Measurements from ENCODE around the gene IMMP2L. TPM values are rescaled to one million over a fixed set of nuclear protein-coding genes. Genes with fewer than 3 reads are reported as not detected.
"Not testable (repeated sequence)": the region's sequence is repeated elsewhere in the genome, so short reads cannot be mapped to it uniquely, and the experiment has no call there.

IMMP2L gene
- polyA plus RNA-seq (ENCODE audit: insufficient read length in 4 of 4), result 10 to 100 TPM; 42.7 to 49.8 (median 45.0) TPM

- peak; percentile 73 to 83 (median 78) for DNase-seq (ENCODE audit: low read depth in 4 of 4, low spot score in 3 of 4)
Observed at GRCh38 chr7:111561904-111562732, at the start of gene IMMP2L. Gene IMMP2L, minus strand, starts transcription at chr7:111562492.

DNA sequence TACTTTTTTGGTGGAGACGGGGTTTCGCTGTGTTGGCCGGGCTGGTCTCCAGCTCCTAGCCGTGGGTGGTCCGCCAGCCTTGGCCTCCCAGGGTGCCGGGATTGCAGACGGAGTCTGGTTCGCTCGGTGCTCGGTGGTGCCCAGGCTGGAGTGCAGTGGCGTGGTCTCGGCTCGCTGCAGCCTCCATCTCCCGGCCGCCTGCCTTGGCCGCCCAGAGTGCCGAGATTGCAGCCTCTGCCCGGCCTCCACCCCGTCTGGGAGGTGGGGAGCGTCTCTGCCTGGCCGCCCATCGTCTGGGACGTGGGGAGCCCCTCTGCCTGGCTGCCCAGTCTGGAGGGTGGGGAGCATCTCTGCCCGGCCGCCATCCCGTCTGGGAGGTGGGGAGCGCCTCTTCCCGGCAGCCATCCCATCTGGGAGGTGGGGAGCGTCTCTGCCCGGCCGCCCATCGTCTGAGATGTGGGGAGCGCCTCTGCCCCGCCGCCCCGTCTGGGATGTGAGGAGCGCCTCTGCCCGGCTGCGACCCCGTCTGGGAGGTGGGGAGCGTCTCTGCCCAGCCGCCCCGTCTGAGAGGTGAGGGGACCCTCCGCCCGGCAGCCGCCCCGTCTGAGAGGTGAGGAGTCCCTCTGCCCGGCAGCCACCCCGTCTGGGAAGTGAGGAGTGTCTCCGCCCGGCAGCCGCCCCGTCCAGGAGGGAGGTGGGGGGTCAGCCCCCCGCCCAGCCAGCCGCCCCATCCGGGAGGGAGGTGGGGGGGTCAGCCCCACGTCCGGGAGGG is 47.4 kb upstream of the IMMP2L start:
- not testable (repeated sequence) for DNase-seq (ENCODE audit: low read depth in 4 of 4, low spot score in 3 of 4)

DNA sequence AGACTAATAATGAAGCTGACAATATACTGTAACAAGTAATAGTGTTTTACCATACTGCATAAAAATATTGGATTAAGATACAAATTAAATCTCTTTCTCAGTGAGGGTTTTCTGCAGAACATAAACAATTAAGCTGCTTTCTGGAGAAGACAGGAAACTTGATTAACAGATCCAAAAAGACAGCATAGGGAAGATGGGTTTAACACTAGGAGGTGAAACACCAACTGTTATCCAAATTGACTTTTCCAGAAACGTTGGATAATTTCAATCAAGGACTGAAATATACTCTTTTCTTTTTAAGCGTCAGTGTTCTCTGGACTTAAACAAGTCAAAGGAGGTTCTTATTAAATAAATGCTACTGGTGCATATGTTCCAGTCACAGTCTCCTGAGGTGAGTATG is 45.3 kb upstream of the IMMP2L start:
- DNase-seq (ENCODE audit: low read depth in 4 of 4, low spot score in 3 of 4), result no peak

DNA sequence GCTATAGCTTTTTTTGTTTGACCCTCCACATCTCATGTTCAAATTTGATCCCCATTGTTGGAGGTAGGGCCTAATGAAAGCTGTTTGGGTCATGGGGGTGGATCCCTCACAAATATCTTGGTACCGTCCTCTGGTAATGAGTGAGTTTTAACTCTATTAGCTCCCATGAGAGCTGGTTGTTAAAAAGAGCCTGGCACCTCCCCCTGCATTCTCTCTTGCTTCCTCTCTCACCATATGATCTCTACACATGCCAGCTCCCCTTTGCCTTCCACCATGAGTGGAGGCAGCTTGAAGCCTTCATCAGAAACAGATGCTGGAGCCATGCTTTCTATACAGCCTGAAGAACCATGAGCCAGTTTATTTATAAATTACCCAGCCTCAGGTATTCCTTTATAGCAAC is 43.0 kb upstream of the IMMP2L start:
- DNase-seq (ENCODE audit: low read depth in 4 of 4, low spot score in 3 of 4), result no peak

- no peak for DNase-seq (ENCODE audit: low read depth in 4 of 4, low spot score in 3 of 4)
Observed at GRCh38 chr7:111600091-111600490, 37.8 kb upstream of the IMMP2L start.

DNA sequence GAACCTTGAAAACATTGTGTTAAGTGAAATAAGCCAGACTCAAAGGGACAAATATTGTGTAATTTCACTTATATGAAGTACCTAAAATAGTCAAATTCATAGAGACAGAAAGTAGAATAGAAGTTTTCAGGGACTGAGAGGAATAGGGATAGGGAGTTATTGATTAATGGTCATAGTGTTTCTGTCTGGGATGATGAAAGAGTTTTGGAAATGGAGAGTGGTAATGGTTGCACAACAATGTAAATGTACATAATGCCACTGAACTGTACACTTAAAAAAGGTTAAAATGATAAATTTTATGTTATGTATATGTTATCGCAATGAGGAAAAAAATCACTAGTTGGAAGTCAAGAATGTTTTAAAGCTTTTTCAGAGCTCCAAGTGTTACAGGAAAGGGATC is 33.5 kb upstream of the IMMP2L start:
- no peak for DNase-seq (ENCODE audit: low read depth in 4 of 4, low spot score in 3 of 4)

DNA sequence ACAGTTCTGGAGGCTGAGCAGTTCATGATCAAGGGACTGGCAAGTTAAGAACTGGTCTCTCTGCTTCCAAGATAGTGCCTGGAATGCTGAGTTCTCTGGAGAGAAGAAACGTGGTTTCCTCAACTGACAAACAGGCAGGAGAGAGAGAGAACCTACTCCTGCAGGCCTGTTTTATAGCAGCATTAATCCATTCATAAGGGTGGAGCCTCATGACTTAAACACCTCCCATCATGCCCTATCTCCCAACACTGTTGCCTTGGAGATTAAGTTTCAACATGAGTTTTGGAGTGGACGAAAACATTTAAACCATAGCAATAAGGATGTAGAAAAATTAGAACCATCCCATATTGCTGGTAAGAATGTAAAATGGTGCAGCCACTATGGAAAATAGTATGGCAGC is 32.3 kb upstream of the IMMP2L start:
- no peak for DNase-seq (ENCODE audit: low read depth in 4 of 4, low spot score in 3 of 4)

DNA sequence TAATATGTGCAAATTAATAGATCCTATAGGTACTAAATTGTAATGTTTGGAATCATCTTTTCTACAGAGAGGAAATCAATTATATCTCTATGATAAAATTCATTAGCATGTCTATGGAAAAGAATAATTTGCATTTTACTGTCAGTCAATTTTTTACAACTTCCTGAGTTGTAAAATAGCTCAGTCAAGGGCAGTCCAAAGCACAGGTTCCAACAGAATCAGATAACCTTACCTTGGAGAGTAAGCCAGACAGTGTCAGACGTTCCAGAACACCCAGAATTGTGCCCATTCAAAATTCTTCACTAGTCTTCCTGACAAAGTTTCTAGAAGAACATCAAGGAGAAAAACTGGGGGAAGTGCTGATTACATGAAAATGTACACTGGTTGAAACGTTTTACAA is 31.1 kb upstream of the IMMP2L start:
- no peak for DNase-seq (ENCODE audit: low read depth in 4 of 4, low spot score in 3 of 4)

DNA sequence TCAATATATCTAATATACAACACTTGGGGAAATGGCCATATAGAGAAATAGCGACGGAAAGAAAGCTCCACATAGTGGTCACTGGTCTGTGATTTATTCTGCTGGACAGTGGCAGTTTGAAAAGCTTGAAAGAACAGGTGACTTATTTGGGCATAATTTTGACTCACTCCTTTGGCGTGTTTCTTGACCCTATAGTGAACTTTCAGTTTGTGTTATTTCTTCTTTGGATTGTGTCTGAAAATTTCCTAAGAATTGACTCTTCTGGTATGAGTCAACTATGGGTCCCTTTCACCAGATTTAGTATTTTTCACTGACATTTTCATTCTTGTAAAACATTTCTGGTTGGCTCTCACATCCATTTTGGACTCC is 25.8 kb upstream of the IMMP2L start:
- no peak for DNase-seq (ENCODE audit: low read depth in 4 of 4, low spot score in 3 of 4)

DNA sequence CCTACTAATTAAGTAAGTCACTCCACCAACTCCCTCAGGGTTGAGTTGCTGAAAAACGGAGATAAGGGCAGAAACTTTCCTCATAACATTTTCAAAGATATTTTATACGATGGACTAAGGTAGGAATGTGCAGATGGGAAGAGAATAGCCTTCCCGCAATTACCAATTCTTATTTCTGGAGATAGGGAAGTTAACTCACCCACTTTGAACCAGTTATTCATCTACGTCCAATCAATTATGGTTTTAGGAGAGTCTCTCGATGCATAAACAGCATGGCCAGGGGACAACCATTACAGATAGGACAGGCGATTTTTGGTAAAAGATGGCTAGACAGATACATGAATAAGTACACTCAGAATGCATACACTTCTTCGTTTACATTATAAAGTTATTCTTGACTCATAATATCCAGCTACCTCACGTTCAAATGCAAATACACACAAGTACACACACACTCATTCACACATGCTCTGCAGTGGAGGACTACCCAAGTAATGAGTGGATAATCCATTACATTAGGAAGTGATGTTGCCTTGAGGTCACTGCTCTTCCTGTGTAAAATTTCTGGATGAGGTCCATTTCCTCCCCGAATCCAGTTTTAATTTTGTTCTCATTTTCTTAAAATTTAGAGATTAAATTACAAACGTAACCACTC is 25.2 kb upstream of the IMMP2L start:
- DNase-seq (ENCODE audit: low read depth in 4 of 4, low spot score in 3 of 4), result no peak

GRCh38 chr7:111586711-111587409 is 24.6 kb upstream of the IMMP2L start:
- no peak for DNase-seq (ENCODE audit: low read depth in 4 of 4, low spot score in 3 of 4)

DNA sequence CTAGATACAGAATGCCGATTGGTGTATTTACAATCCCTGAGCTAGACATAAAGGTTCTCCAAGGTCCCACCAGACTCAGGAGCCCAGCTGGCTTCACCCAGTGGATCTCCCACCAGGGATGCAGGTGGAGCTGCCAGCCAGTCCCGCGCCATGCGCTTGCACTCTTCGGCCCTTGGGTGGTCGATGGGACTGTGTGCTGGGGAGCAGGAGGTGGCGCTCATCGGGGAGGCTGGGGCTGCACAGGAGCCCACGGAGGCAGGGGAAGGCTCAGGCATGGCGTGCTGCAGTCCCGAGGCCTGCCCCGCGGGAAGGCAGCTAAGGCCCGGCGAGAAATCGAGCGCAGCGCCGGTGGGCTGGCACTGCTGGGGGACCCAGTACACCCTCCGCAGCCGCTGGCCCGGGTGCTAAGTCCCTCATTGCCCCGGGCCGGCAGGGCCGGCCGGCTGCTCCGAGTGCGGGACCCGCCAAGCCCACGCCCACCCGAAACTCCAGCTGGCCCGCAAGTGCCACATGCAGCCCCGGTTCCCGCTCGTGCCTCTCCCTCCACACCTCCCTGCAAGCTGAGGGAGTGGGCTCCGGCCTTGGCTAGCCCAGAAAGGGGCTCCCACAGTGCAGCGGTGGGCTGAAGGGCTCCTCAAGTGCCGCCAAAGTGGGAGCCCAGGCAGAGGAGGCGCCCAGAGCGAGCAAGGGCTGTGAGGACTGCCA is 19.6 kb upstream of the IMMP2L start:
- not testable (repeated sequence) for DNase-seq (ENCODE audit: low read depth in 4 of 4, low spot score in 3 of 4)

GRCh38 chr7:111581207-111581606 is 18.9 kb upstream of the IMMP2L start:
- not testable (repeated sequence) for DNase-seq (ENCODE audit: low read depth in 4 of 4, low spot score in 3 of 4)

GRCh38 chr7:111578754-111579153 is 16.5 kb upstream of the IMMP2L start:
- DNase-seq (ENCODE audit: low read depth in 4 of 4, low spot score in 3 of 4), result no peak

- DNase-seq (ENCODE audit: low read depth in 4 of 4, low spot score in 3 of 4), result no peak
Observed at GRCh38 chr7:111571720-111572119, 9.4 kb upstream of the IMMP2L start.

DNA sequence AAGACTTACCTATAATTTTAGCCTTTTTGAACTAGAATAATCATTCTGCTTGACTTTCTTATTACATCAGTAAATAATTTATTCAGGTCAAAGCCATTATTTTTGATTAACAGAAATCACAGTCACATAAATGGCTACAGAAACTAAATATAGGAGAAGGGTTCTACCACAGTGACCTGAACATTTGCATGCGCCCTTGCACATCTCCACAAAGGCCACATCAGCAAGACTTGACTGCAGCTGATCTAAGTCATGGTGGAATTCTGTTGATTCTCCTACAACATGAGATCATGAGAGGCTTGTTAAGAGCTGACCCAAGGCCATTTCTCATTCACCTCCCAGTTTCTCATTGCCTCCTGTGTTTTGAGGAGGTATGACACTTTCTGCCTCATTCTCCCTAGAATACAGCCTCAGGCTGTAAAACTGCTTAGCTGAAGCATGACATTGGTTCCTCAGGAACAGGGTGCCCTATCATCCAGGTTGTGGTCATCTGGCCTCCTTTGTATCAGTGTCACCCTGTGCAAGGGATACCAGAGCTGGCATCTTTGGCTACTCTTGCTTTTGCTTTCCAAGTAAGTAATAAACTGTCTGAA is 6.7 kb upstream of the IMMP2L start:
- DNase-seq (ENCODE audit: low read depth in 4 of 4, low spot score in 3 of 4), result no peak

- no peak for DNase-seq (ENCODE audit: low read depth in 4 of 4, low spot score in 3 of 4)
Observed at GRCh38 chr7:111568419-111568818, 6.1 kb upstream of the IMMP2L start.

GRCh38 chr7:111564078-111564477 is 1.8 kb upstream of the IMMP2L start:
- DNase-seq (ENCODE audit: low read depth in 4 of 4, low spot score in 3 of 4), result no peak

DNA sequence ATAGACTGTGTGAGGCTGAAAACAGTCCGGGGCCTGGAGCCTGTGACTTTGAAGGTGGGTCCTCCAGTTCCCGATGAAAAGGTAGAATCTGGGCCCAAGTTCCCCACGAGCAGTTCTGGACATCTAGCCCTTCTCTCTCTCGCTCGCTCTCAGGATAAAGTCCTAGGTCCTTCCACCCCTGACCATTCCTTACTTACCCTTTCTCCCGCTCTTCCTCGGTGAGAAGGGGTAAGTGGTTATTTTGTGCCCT is 713 bp downstream of the IMMP2L start:
- no peak for DNase-seq (ENCODE audit: low read depth in 4 of 4, low spot score in 3 of 4)

Data from right renal pelvis (tissue), 4 donors.